Stimulated activated CD8-positive, alpha-beta memory T cell treated with anti-CD3 and anti-CD28 coated beads, Interleukin-2, amount 100 ng/mL, for 48 hours (primary cell): Measurements from ENCODE around the gene APCDD1.
"Not testable (repeated sequence)": the region's sequence is repeated elsewhere in the genome, so short reads cannot be mapped to it uniquely, and the experiment has no call there.

Source experiments
- DNase-seq, 2 donors: peaks; one replicate each; pipeline ENCODE4 v3.0.0-alpha.2; 2020; ENCODE audit warnings: low read depth in 2 of 2

The APCDD1 gene

GRCh38 chr18:10525697-10526560 is 71.5 kb downstream of the APCDD1 start, which contains the start of gene NAPG:
NAPG (plus strand) TSS chr18:10526027; CDS start chr18:10526103, 76 bp downstream.
- DNase-seq: peak; percentile 80 to 82

- DNase-seq: no peak
Observed at GRCh38 chr18:10526561-10526949, 72.1 kb downstream of the APCDD1 start.

DNA sequence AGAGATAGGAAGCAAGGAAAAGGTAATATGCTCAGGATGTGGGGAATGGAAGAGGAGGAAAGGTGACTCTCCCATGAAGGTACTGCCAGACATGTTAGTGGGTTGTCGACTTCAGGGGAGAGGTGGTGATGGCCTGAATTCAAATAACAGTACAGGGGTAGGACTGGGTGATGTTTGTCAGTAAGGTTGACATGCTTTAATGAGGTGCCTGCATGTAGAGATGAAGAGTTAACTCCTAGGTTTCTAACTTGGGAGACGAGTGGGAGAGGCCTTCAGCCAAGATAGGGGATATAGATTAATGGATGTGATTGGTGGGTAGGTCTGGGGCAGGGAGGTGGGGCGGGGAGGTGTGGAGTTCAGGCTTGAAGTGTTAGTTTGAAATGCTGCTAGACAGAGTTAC is 74.0 kb downstream of the APCDD1 start:
- no peak for DNase-seq

- no peak for DNase-seq
Observed at GRCh38 chr18:10530002-10530401, 75.6 kb downstream of the APCDD1 start.

GRCh38 chr18:10530852-10531251 is 76.4 kb downstream of the APCDD1 start:
- DNase-seq: peak; percentile 14 to 33

DNA sequence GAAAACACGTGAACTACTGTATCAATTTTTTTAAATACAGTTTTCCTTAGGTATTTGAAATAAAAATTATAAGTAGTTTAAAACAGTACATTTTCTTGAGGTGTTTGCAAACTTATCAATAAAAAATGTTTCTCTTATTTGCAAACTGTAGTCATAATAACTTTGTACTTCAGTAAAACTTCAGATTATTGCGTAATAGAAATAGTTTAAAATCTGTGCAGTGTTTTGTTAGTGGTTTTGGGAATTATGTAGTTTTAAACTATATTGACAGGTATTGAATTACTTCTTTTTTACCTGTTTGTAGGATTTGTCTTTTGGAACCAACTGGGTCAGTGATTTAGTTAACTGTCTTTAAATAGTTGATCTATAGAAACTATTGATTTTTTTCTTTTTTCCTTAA is 78.7 kb downstream of the APCDD1 start:
- no peak for DNase-seq

GRCh38 chr18:10536280-10536679 is 81.8 kb downstream of the APCDD1 start:
- DNase-seq: no peak

GRCh38 chr18:10537765-10538164 is 83.3 kb downstream of the APCDD1 start:
- no peak for DNase-seq

GRCh38 chr18:10539124-10539523 is 84.7 kb downstream of the APCDD1 start:
- DNase-seq: not testable (repeated sequence)
